H1 (cell line): ENCODE measurements around the gene UBE2V1. TPM values are rescaled to one million over a fixed set of nuclear protein-coding genes. Genes with fewer than 3 reads are reported as not detected.

Experiments
- BACH1 ChIP-seq: IDR thresholded peaks from 2 replicates; pipeline ENCODE4 v1.6.1; 2012; ENCODE audit warnings: low read length, improper control_type of control experiment
- CHD7 ChIP-seq: fragments of 300-600 bp; sonication (generic); IDR thresholded peaks from 2 replicates; pipeline ENCODE4 v1.7.1; 2012; ENCODE audit warnings: low read length, moderate library complexity, mild to moderate bottlenecking, inconsistent platforms; ENCODE audit not compliant: insufficient replicate concordance
- EP300 ChIP-seq, 2 experiments: IDR thresholded peaks; 1 replicate in 1 of 2; 2 replicates in 1 of 2; pipeline ENCODE4 v1.6.1; 2011 to 2012; ENCODE audit warnings: low read depth in 2 of 2, low read length in 2 of 2, mild to moderate bottlenecking in 2 of 2, borderline replicate concordance in 1 of 2, inconsistent platforms in 1 of 2, moderate library complexity in 1 of 2
- HDAC6 ChIP-seq: IDR thresholded peaks from one replicate; pipeline ENCODE4 v1.7.1; 2012; ENCODE audit warnings: low read depth, mild to moderate bottlenecking, inconsistent platforms, low read length, moderate library complexity
- JUN ChIP-seq: IDR thresholded peaks from 2 replicates; pipeline ENCODE4 v1.6.1; 2011; ENCODE audit warnings: low read depth, mild to moderate bottlenecking, improper control_type of control experiment, low read length
- KDM1A ChIP-seq: fragments of 200-600, 300-600 bp; sonication (generic); IDR thresholded peaks from 2 replicates; pipeline ENCODE4 v1.7.1; 2016; ENCODE audit warnings: mild to moderate bottlenecking, low read length, borderline replicate concordance
- MAX ChIP-seq: IDR thresholded peaks from 2 replicates; pipeline ENCODE4 v1.6.1; 2012; ENCODE audit warnings: inconsistent platforms
- POU5F1 ChIP-seq: IDR thresholded peaks from 2 replicates; pipeline ENCODE4 v1.6.1; 2011; ENCODE audit warnings: low read depth, mild to moderate bottlenecking, low read length, moderate library complexity
- TAF1 ChIP-seq: IDR thresholded peaks from 2 replicates; pipeline ENCODE4 v1.6.1; 2011; ENCODE audit warnings: mild to moderate bottlenecking, low read depth, low read length
- TAF7 ChIP-seq: optimal IDR thresholded peaks from 2 replicates; pipeline ENCODE3; 2011; ENCODE audit warnings: low read depth, mild to moderate bottlenecking, inconsistent platforms, low read length, moderate library complexity, borderline replicate concordance
- TBP ChIP-seq: IDR thresholded peaks from 2 replicates; pipeline ENCODE4 v1.6.1; 2011; ENCODE audit warnings: low read depth, low read length, improper control_type of control experiment
- polyA plus RNA-seq, 7 experiments: library from polyadenylated mRNA; depleted of rRNA in 3 of 7; stranded (reverse) in 5 of 7; unstranded in 2 of 7; fragments of >200 nt in 5 of 7; fragments of 200-250 nt in 2 of 7; gene quantifications; 1 replicate in 5 of 7; 2 replicates in 1 of 7; 4 replicates in 1 of 7; pipeline versions ENCODE4 v1.2.1 to v1.2.3, GENCODE V29; 2011 to 2013; ENCODE audit warnings: missing spikeins in 2 of 7, mixed read lengths in 2 of 7
- total RNA-seq: library from RNA; stranded (reverse); fragmentation: NEBNext Ultra II Directional; extraction: Animal tissue kit (Norgen Biotek cat#: 25700); gene quantifications from 2 replicates; pipeline ENCODE4 v1.2.1, GENCODE V29; 2021

The UBE2V1 gene
- total and polyA plus RNA-seq, 2 of the 8 experiments (the other 6 are each of a cell fraction or from before 2014, with no cell fraction given) = 141 to 184 TPM

- TF ChIP-seq CHD7 = no peak
- TF ChIP-seq POU5F1 = no peak
- TF ChIP-seq TAF1 = no peak
- no peak for TF ChIP-seq TAF7
- TF ChIP-seq JUN = no peak
- TF ChIP-seq KDM1A = no peak
- no peak for TF ChIP-seq HDAC6
- TF ChIP-seq BACH1 = no peak
- TF ChIP-seq MAX = no peak
- TF ChIP-seq TBP = no peak
- TF ChIP-seq EP300 (IDR thresholded peaks at IDR 0.05; ENCODE audit: borderline replicate concordance in 1 of 2, low read depth in 2 of 2, low read length in 2 of 2) = no peak
Measured at GRCh38 chr20:50116368-50116999, 3.5 kb upstream of the UBE2V1 start (continued).
